Hippocampal formation (tissue), 2 donors: Measurements from ENCODE around the gene WDR48.
"Not testable (repeated sequence)": the region's sequence is repeated elsewhere in the genome, so short reads cannot be mapped to it uniquely, and the experiment has no call there.

ENCODE experiments used
- DNase-seq, 2 donors: peaks; one replicate each; lab custom pipeline; 2025; lab: John Stamatoyannopoulos, UW

WDR48 gene

GRCh38 chr3:39051649-39052561 is at the start of gene WDR48, which contains the start of gene SCN11A:
Gene WDR48, plus strand, starts transcription at chr3:39052016. Its CDS starts 10 bp downstream, at chr3:39052026.
Gene SCN11A, minus strand, starts transcription at chr3:39051944. Its CDS starts 101,582 bp downstream, at chr3:38950362.
- peak; percentile 89 to 90 for DNase-seq

- no peak for DNase-seq
These were observed 46.5 kb upstream of the WDR48 start for GRCh38 chr3:39005295-39005694.

- DNase-seq, result no peak
These were observed 40.6 kb upstream of the WDR48 start for GRCh38 chr3:39011191-39011736.

GRCh38 chr3:39013289-39013688 is 38.5 kb upstream of the WDR48 start:
- DNase-seq, result no peak

GRCh38 chr3:39013921-39014509 is 37.8 kb upstream of the WDR48 start:
- DNase-seq, result no peak

GRCh38 chr3:39015418-39015817 is 36.4 kb upstream of the WDR48 start:
- no peak for DNase-seq

- DNase-seq, result no peak
These were observed 32.5 kb upstream of the WDR48 start for GRCh38 chr3:39019299-39019698.

GRCh38 chr3:39021029-39021428 is 30.8 kb upstream of the WDR48 start:
- DNase-seq, result no peak

GRCh38 chr3:39021465-39022285 is 30.1 kb upstream of the WDR48 start:
- no peak for DNase-seq

- no peak for DNase-seq
These were observed 29.6 kb upstream of the WDR48 start for GRCh38 chr3:39022286-39022630.

- DNase-seq, result no peak
These were observed 27.3 kb upstream of the WDR48 start for GRCh38 chr3:39024497-39024896.

GRCh38 chr3:39025222-39025970 is 26.4 kb upstream of the WDR48 start:
- no peak for DNase-seq

- no peak for DNase-seq
These were observed 23.3 kb upstream of the WDR48 start for GRCh38 chr3:39028546-39028945.

- DNase-seq, result no peak
These were observed 22.3 kb upstream of the WDR48 start for GRCh38 chr3:39029556-39029955.

- no peak for DNase-seq
These were observed 13.7 kb upstream of the WDR48 start for GRCh38 chr3:39038165-39038564.

GRCh38 chr3:39050029-39050428 is 1.8 kb upstream of the WDR48 start:
- DNase-seq, result peak in 1 of 2 donors; percentile 22

GRCh38 chr3:39052583-39052982 is 767 bp downstream of the WDR48 start:
- DNase-seq, result no peak

- no peak for DNase-seq
These were observed 1.9 kb downstream of the WDR48 start for GRCh38 chr3:39053696-39054095.

- no peak for DNase-seq
These were observed 4.3 kb downstream of the WDR48 start for GRCh38 chr3:39056151-39056550.

GRCh38 chr3:39061228-39061627 is 9.4 kb downstream of the WDR48 start:
- not testable (repeated sequence) for DNase-seq

GRCh38 chr3:39062180-39062579 is 10.4 kb downstream of the WDR48 start:
- no peak for DNase-seq
